Measurements from ENCODE around the gene NDEL1. TPM values are rescaled to one million over a fixed set of nuclear protein-coding genes. Genes with fewer than 3 reads are reported as not detected.

The NDEL1 gene
- total RNA-seq, 1 donor from 2014 or later = 72.4 TPM

GRCh38 chr17:8514801-8515200 is 79.1 kb downstream of the NDEL1 start:
- H3K4me1 Mint-ChIP-seq (ENCODE audit: low read depth) = no peaks in the 10 kb centered on the region
- no peak overlapping the region for H3K4me3 Mint-ChIP-seq
- DNase-seq (ENCODE audit: low spot score) = no peak
- intact Hi-C loops (cut with micrococcal nuclease) = no loop called here
- no peaks in the 10 kb centered on the region for H3K9me3 Mint-ChIP-seq
- peaks cover 2% of the 10 kb centered on the region for H3K36me3 Mint-ChIP-seq (ENCODE audit: low read depth)
- H3K27ac Mint-ChIP-seq = no peak overlapping the region
- no peaks in the 10 kb centered on the region for H3K27me3 Mint-ChIP-seq (ENCODE audit: insufficient read depth)

Other genes with a start within 250 kb of the NDEL1 start
- gene BORCS6, start 245.7 kb upstream of the NDEL1 start, total RNA-seq = 6.3 and 6.7 TPM in 2 replicates
- 82.2 and 88.7 TPM in 2 replicates for gene AURKB, start 225.3 kb upstream of the NDEL1 start, total RNA-seq
- gene CTC1, start 187.8 kb upstream of the NDEL1 start, total RNA-seq = 68.5 and 76.3 TPM in 2 replicates
- 189 and 204 TPM in 2 replicates for gene PFAS, start 186.6 kb upstream of the NDEL1 start, total RNA-seq
- 52.9 and 57.9 TPM in 2 replicates for gene RANGRF, start 147.2 kb upstream of the NDEL1 start, total RNA-seq
- gene SLC25A35, start 140.5 kb upstream of the NDEL1 start, total RNA-seq = 5.3 and 5.5 TPM in 2 replicates
- gene ARHGEF15, start 125.6 kb upstream of the NDEL1 start, total RNA-seq = not detected in 2 replicates
- not detected in 2 replicates for gene ODF4, start 96.0 kb upstream of the NDEL1 start, total RNA-seq
- 2,163 and 2,185 TPM in 2 replicates for gene RPL26, start 52.7 kb upstream of the NDEL1 start, total RNA-seq
- not detected in 2 replicates for gene RNF222, start 38.1 kb upstream of the NDEL1 start, total RNA-seq
- gene MYH10, start 194.8 kb downstream of the NDEL1 start, total RNA-seq = 13.2 and 15.3 TPM in 2 replicates